Thyroid gland (tissue), 4 donors: ENCODE data around the gene SLAMF8. TPM values are rescaled to one million over a fixed set of nuclear protein-coding genes. Genes with fewer than 3 reads are reported as not detected.

Source experiments
- DNase-seq, 2 donors: peaks; one replicate each; pipeline ENCODE4 v3.0.0-alpha.2; 2019
- H3K27ac ChIP-seq, 3 donors: fragments of 200-600 bp; sonication (generic); 1 replicate in 2 of 3; 2 replicates in 1 of 3; pipeline ENCODE4 v1.5.1; 2016 to 2019; ENCODE audit warnings: mild to moderate bottlenecking in 1 of 3, moderate library complexity in 1 of 3
- H3K27me3 ChIP-seq: fragments of 200-600 bp; sonication (generic); one replicate; pipeline ENCODE4 v1.5.1; 2019
- H3K36me3 ChIP-seq, 2 donors: fragments of 200-600 bp; sonication (generic); one replicate each; pipeline ENCODE4 v1.5.1; 2016 to 2019
- H3K4me1 ChIP-seq, 2 donors: fragments of 200-600 bp; sonication (generic); one replicate each; pipeline ENCODE4 v1.5.1; 2017 to 2019
- H3K4me3 ChIP-seq, 3 donors: fragments of 200-600 bp; sonication (generic); replicated peaks in 1 of 3; 1 replicate in 2 of 3; 2 replicates in 1 of 3; pipeline ENCODE4 v1.5.1; 2016; ENCODE audit warnings: mild to moderate bottlenecking in 1 of 3
- H3K9me3 ChIP-seq: fragments of 200-600 bp; sonication (generic); one replicate; pipeline ENCODE4 v1.5.1; 2017
- CTCF ChIP-seq, 6 experiments: fragments of 200-600 bp in 3 of 6; fragments of 450-650 bp in 3 of 6; sonication (generic) in 3 of 6; IDR thresholded peaks; one replicate each; pipeline ENCODE4 v1.5.1; 2016 to 2019; ENCODE audit warnings: antibody characterized with exemption in 6 of 6, mild to moderate bottlenecking in 2 of 6, inconsistent platforms in 1 of 6, moderate library complexity in 1 of 6
- POLR2A ChIP-seq, 2 donors: fragments of 450-650 bp; IDR thresholded peaks; one replicate each; pipeline ENCODE4 v1.6.1; 2017; ENCODE audit warnings: antibody characterized with exemption in 2 of 2, mild to moderate bottlenecking in 2 of 2, moderate library complexity in 1 of 2
- WGBS, 2 donors: methylation state at CpG; one replicate each; pipeline ENCODE4 v1.1.5; 2017; 5-methylcytosine and 5-hydroxymethylcytosine counted together
- intact Hi-C: fragments of 100-400 bp; cut with DNase I; formaldehyde crosslinking; loops from one replicate; pipeline ENCODE4 v1.15.1; 2023
- total RNA-seq, 4 donors: library from RNA; depleted of rRNA; stranded (reverse); fragments of >200 nt; gene quantifications; one replicate each; pipeline ENCODE4 v1.2.3, GENCODE V29; 2016

Gene SLAMF8
- total RNA-seq, 4 donors from 2014 or later, result 1.6 to 6.3 (median 2.1) TPM

- H3K4me1 ChIP-seq, result no peaks in the 10 kb centered on the region
- no peaks in the 10 kb centered on the region for H3K27me3 ChIP-seq
- intact Hi-C loops, result no loop called here
- WGBS, 2 donors, result 87 to 96% methylated on average over 1 of the region's 1 CpG
- no peaks in the 10 kb centered on the region for H3K36me3 ChIP-seq
- no peak overlapping the region for H3K4me3 ChIP-seq
- no peaks in the 10 kb centered on the region for H3K9me3 ChIP-seq
- DNase-seq, result no peak
- H3K27ac ChIP-seq, result no peak overlapping the region
- no peak for TF ChIP-seq CTCF (IDR thresholded peaks at IDR 0.05)
Observed at GRCh38 chr1:159838715-159839114, 12.0 kb downstream of the SLAMF8 start.

- Histone ChIP-seq H3K9me3 (no peaks in the 10 kb centered on the region), H3K36me3 (no peaks in the 10 kb centered on the region), H3K27me3 (no peaks in the 10 kb centered on the region), H3K4me1 (no peaks in the 10 kb centered on the region), H3K4me3 (no peak overlapping the region), H3K27ac (no peak overlapping the region)
- TF ChIP-seq POLR2A (IDR thresholded peaks at IDR 0.05) (no peak), CTCF (IDR thresholded peaks at IDR 0.05) (no peak)
- intact Hi-C loops, result no loop called here
- WGBS, 2 donors, result 89 to 95% methylated on average over 5 of the region's 5 CpGs
- no peak for DNase-seq
Observed at GRCh38 chr1:159839116-159839849, 12.6 kb downstream of the SLAMF8 start.

DNA sequence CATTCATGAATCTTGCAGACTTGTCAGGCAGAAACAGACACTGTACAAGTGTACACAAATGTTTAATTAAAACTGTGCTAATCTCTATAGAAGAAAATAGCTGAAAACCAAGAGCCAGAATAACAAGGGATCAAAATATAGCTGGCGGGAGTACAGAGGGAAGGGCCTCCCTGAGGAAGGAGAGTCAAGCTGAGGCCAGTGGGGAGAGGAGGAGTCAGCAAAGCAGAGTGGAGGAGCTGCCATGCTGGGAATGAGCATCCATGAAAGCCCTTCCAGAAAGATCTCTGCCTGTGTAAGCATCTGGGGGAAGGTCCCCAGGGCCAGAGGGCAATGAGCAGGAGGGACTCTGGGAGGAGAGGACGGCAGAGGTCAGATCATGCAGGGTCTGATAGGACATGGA, 15.1 kb downstream of the SLAMF8 start:
- Histone ChIP-seq H3K4me1 (no peaks in the 10 kb centered on the region), H3K9me3 (no peaks in the 10 kb centered on the region), H3K4me3 (no peak overlapping the region), H3K27ac (no peak overlapping the region), H3K27me3 (no peaks in the 10 kb centered on the region), H3K36me3 (no peaks in the 10 kb centered on the region)
- intact Hi-C loops, result no loop called here
- DNase-seq, result no peak
- WGBS, 2 donors, result 78 to 79% methylated on average over 2 of the region's 2 CpGs
- TF ChIP-seq POLR2A (IDR thresholded peaks at IDR 0.05) (no peak), CTCF (IDR thresholded peaks at IDR 0.05) (no peak)

DNA sequence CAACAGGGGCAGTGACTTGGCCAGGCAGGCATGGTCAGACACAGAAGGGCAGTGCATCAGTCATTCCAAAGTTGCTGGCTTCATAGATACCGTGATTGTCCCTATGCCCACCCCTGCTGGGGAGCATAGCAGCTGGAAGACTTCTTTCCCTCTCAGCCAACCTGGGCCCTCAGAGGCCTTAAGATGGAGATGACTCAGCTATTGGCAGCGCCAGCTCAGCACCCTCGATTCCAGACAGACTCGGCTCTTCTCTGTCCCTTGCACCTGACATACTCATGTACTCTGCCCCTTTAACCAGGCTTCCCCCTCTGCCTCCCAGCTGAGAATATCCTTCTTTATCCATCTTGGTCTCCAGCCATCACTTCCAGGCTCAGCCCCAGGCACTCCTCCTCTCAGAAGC, 16.8 kb downstream of the SLAMF8 start:
- Histone ChIP-seq H3K36me3 (no peaks in the 10 kb centered on the region), H3K27ac (no peak overlapping the region), H3K4me1 (no peaks in the 10 kb centered on the region), H3K27me3 (no peaks in the 10 kb centered on the region), H3K9me3 (no peaks in the 10 kb centered on the region), H3K4me3 (no peak overlapping the region)
- intact Hi-C loops, result no loop called here
- no peak for DNase-seq
- no peak for TF ChIP-seq POLR2A (IDR thresholded peaks at IDR 0.05)
- no peak for TF ChIP-seq CTCF (IDR thresholded peaks at IDR 0.05)
- WGBS, 2 donors, result 79 to 94% methylated on average over 4 of the region's 4 CpGs

DNA sequence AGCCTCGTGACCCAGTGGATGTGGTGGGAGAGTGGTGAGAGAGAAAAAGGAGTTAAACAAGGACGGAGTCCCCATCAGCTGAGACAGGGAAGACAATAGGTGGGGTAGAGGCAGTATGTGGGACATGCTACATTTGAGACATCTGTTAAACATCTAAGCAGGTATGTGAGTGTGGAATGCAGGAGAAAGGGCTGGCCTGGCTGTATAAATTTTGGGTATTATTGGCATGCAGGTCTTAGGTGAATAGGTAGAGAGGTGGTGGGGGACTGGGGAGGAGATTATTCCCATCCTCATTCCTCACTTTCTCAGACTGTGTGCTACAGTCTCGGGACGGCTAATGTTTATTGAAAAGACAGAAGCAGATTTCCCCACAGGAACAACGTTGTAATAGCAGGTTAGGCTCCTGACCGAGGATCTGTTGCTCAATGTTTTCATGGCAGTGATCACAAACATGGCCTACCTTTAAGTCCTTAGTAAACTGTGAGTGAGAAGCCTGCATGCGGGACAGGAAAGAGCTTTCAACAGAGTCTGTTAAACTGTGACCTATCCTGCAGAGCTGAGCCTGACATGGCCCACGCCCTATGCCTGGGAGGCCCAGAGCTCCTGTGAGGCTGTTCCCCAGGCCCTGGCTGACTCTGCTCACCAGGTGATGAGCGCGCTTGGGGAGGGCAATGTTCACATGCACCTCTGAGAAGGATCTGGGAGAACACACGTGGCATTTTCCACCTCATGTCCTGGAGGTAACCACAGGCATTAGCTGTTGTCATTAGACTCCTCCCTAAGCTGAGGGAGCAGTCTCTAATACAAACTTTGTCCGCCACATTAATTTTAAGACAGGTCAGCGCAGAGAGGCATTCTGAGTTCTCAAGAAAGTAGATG, 19.3 kb downstream of the SLAMF8 start:
- DNase-seq, result no peak
- Histone ChIP-seq H3K27ac (no peak overlapping the region), H3K36me3 (no peaks in the 10 kb centered on the region), H3K9me3 (no peaks in the 10 kb centered on the region), H3K27me3 (no peaks in the 10 kb centered on the region), H3K4me3 (no peak overlapping the region), H3K4me1 (no peaks in the 10 kb centered on the region)
- intact Hi-C loops, result no loop called here
- TF ChIP-seq CTCF (IDR thresholded peaks at IDR 0.05) (no peak), POLR2A (IDR thresholded peaks at IDR 0.05) (no peak)
- WGBS, 2 donors, result 79 to 83% methylated on average over 13 of the region's 13 CpGs
